Measurements from ENCODE around the gene AGL.

GRCh38 chr1:99969729-99970621 is 119.8 kb downstream of the AGL start, which contains the start of gene SLC35A3:
- TF ChIP-seq CTCF (tag by site-specific recombination; IDR thresholded peaks at IDR 0.05) (peak; percentile 86), KLF16 (tag by site-specific recombination; IDR thresholded peaks at IDR 0.05) (peak; percentile 84), ZNF24 (tag by site-specific recombination; IDR thresholded peaks at IDR 0.05) (peak; percentile 80; the same call in 1 of the 2 replicates), ZNF560 (tag by site-specific recombination; IDR thresholded peaks at IDR 0.05; ENCODE audit: borderline replicate concordance) (no peak), ZSCAN30 (tag by site-specific recombination; IDR thresholded peaks at IDR 0.05) (peak; percentile 96), ZSCAN5A (tag by site-specific recombination; IDR thresholded peaks at IDR 0.05) (peak; percentile 98; the same call in 1 of the 2 replicates), KLF1 (tag by site-specific recombination; IDR thresholded peaks at IDR 0.05) (peak; percentile 67)
